Breast epithelium (tissue), 3 donors: ENCODE results near the gene TREML1.

Experiments used
- POLR2A ChIP-seq: fragments of 450-650 bp; IDR thresholded peaks from one replicate; pipeline ENCODE4 v1.6.1; 2016; ENCODE audit warnings: antibody characterized with exemption, mild to moderate bottlenecking, moderate library complexity
- POLR2AphosphoS5 ChIP-seq, 3 donors: sonication (generic); formaldehyde crosslinking; IDR thresholded peaks; one replicate each; pipeline ENCODE4 v1.6.1; 2017; ENCODE audit warnings: antibody characterized with exemption in 3 of 3
- TF ChIP-seq, protein P1 (sequence below), 3 donors: fragments of 450-650 bp; IDR thresholded peaks; one replicate each; pipeline ENCODE4 v1.5.1; 2016 to 2017; ENCODE audit warnings: antibody characterized with exemption in 3 of 3, mild to moderate bottlenecking in 3 of 3, moderate library complexity in 3 of 3

DNA sequence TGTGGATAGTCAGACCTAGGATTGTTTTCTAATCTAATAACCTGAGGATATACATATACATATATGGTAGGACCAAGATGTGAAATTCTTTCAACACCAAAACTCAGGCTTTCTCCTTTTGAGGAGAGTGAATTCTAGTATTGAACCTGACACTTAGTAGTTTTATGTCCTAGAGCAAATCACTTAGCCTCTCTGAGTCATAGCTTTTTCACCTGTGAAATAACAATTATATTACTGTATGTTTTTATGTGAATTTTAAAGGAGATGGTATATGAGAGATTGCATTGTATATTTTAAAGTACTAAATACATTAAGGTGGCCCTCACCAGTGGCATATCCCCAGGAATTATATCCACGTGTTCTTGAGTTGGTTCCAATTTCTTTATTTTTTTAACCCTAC is 34.6 kb downstream of the TREML1 start:
- TF ChIP-seq, protein P1, sequence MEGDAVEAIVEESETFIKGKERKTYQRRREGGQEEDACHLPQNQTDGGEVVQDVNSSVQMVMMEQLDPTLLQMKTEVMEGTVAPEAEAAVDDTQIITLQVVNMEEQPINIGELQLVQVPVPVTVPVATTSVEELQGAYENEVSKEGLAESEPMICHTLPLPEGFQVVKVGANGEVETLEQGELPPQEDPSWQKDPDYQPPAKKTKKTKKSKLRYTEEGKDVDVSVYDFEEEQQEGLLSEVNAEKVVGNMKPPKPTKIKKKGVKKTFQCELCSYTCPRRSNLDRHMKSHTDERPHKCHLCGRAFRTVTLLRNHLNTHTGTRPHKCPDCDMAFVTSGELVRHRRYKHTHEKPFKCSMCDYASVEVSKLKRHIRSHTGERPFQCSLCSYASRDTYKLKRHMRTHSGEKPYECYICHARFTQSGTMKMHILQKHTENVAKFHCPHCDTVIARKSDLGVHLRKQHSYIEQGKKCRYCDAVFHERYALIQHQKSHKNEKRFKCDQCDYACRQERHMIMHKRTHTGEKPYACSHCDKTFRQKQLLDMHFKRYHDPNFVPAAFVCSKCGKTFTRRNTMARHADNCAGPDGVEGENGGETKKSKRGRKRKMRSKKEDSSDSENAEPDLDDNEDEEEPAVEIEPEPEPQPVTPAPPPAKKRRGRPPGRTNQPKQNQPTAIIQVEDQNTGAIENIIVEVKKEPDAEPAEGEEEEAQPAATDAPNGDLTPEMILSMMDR (IDR thresholded peaks at IDR 0.05) = no peak
- TF ChIP-seq POLR2A (no peak), POLR2AphosphoS5 (IDR thresholded peaks at IDR 0.05) (no peak)
